ENCODE results near the gene FAM83B.
"Not testable (repeated sequence)": the region's sequence is repeated elsewhere in the genome, so short reads cannot be mapped to it uniquely, and the experiment has no call there.

Gene FAM83B

GRCh38 chr6:54897462-54898189, 51.1 kb downstream of the FAM83B start:
- no peak for DNase-seq (ENCODE audit: low spot score)

- no peak for DNase-seq (ENCODE audit: low spot score)
Observed at GRCh38 chr6:54898767-54899166, 52.2 kb downstream of the FAM83B start.

- no peak for DNase-seq (ENCODE audit: low spot score)
Observed at GRCh38 chr6:54899442-54899841, 52.9 kb downstream of the FAM83B start.

GRCh38 chr6:54899986-54900385, 53.4 kb downstream of the FAM83B start:
- no peak for DNase-seq (ENCODE audit: low spot score)

- no peak for DNase-seq (ENCODE audit: low spot score)
Observed at GRCh38 chr6:54900666-54901065, 54.1 kb downstream of the FAM83B start.

- DNase-seq (ENCODE audit: low spot score), result no peak
Observed at GRCh38 chr6:54903884-54904283, 57.3 kb downstream of the FAM83B start.

- no peak for DNase-seq (ENCODE audit: low spot score)
Observed at GRCh38 chr6:54907355-54907754, 60.8 kb downstream of the FAM83B start.

GRCh38 chr6:54909184-54909583, 62.6 kb downstream of the FAM83B start:
- no peak for DNase-seq (ENCODE audit: low spot score)

GRCh38 chr6:54910431-54910884, 63.9 kb downstream of the FAM83B start:
- no peak for DNase-seq (ENCODE audit: low spot score)

GRCh38 chr6:54910921-54911320, 64.3 kb downstream of the FAM83B start:
- DNase-seq (ENCODE audit: low spot score), result no peak

- no peak for DNase-seq (ENCODE audit: low spot score)
Observed at GRCh38 chr6:54913211-54913610, 66.6 kb downstream of the FAM83B start.

- no peak for DNase-seq (ENCODE audit: low spot score)
Observed at GRCh38 chr6:54916858-54917257, 70.3 kb downstream of the FAM83B start.

GRCh38 chr6:54920628-54921027, 74.1 kb downstream of the FAM83B start:
- DNase-seq (ENCODE audit: low spot score), result no peak

- DNase-seq (ENCODE audit: low spot score), result no peak
Observed at GRCh38 chr6:54921891-54922290, 75.3 kb downstream of the FAM83B start.

- DNase-seq (ENCODE audit: low spot score), result no peak
Observed at GRCh38 chr6:54929245-54929909, 82.8 kb downstream of the FAM83B start.

- DNase-seq (ENCODE audit: low spot score), result no peak
Observed at GRCh38 chr6:54932622-54933021, 86.1 kb downstream of the FAM83B start.

- no peak for DNase-seq (ENCODE audit: low spot score)
Observed at GRCh38 chr6:54935739-54936138, 89.2 kb downstream of the FAM83B start.

GRCh38 chr6:54937371-54937770, 90.8 kb downstream of the FAM83B start:
- DNase-seq (ENCODE audit: low spot score), result no peak

- no peak for DNase-seq (ENCODE audit: low spot score)
Observed at GRCh38 chr6:54957698-54958097, 111.1 kb downstream of the FAM83B start.

GRCh38 chr6:54958446-54958845, 111.9 kb downstream of the FAM83B start:
- DNase-seq (ENCODE audit: low spot score), result no peak

GRCh38 chr6:54959820-54960219, 113.2 kb downstream of the FAM83B start:
- no peak for DNase-seq (ENCODE audit: low spot score)

GRCh38 chr6:54961372-54961771, 114.8 kb downstream of the FAM83B start:
- not testable (repeated sequence) for DNase-seq (ENCODE audit: low spot score)

GRCh38 chr6:54970337-54970736, 123.8 kb downstream of the FAM83B start:
- DNase-seq (ENCODE audit: low spot score), result no peak

GRCh38 chr6:54971825-54972224, 125.3 kb downstream of the FAM83B start:
- DNase-seq (ENCODE audit: low spot score), result no peak
